HG02943 (cell line): Measurements from ENCODE around the gene FGF14.

ENCODE experiments used
- ATAC-seq: cut with Tn5 transposase; IDR thresholded peaks from one replicate; pipeline ENCODE4 v1.9.1; 2021; ENCODE audit warnings: mild to moderate bottlenecking, low read depth, moderate library complexity; ENCODE audit not compliant: unreplicated experiment

The FGF14 gene

DNA sequence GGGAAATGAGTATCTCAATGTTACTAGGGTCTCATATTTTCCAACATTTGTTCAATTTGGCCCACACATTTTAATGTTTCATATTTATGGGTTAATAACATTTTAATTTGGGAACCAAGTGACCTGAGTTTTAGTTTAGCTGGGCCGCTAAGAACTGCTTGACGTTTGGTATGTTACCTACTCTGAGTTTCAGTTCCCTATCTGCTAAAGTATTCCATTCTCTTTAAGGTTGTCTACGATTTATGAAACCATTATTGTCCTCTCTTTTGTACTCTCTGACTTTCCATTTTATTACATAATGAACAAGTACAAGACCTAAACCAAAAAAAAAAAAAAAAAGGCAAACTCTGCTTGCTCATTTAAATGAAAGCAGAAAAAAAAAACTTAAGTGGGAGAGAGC, 89.9 kb downstream of the FGF14 start:
- no peak for ATAC-seq

DNA sequence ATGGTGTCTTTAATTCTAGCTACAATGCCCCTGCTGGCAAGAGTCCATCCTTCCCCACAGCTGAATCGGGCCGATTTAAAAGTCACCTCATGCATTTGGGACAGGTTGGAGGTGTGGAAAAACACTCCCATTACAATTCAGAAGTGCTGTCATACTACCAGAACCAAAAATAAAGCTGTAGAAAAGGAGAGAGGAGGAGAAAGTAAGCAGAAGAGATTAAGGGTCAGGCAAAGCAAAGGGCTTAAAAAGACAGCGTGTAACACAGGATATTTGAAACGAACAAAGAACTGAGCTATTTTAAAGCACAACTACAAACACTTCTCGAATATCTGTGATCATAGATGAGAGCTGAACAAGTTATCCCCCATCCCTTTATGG, 90.4 kb downstream of the FGF14 start:
- no peak for ATAC-seq

DNA sequence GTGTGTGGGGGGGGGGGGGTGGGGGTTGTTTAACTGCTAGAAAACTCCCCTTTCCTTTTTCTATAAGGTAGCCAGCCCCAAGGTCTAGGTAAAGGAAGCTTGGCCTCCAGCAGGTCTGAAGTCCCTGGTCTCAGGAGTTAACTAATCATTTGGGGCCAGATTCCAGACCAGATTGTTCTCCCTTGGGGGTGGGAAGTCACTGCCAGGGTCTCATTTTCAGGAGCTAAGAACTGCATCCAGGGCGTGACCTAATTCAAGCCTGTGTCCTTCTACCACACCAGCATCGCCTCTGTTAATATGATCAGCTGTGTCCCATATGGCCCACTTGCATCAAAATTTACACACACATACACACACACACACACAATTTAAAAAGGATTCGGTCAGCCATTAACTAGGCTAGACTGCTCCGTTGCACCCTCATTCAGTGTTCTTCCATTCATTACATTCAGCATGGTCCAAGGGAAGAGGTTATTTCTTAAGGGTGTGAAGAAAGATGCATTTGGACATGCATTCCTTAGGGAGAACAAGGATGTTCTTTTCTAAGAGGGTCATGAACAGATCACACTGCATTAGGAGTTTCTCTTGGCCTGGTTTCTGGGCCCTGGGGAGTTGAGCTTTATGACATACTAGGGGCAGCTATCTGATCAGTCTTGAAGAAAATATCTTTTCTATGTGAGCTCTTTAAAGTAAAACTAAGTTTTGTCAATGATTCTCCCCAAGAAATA, 91.0 kb downstream of the FGF14 start:
- ATAC-seq = no peak

DNA sequence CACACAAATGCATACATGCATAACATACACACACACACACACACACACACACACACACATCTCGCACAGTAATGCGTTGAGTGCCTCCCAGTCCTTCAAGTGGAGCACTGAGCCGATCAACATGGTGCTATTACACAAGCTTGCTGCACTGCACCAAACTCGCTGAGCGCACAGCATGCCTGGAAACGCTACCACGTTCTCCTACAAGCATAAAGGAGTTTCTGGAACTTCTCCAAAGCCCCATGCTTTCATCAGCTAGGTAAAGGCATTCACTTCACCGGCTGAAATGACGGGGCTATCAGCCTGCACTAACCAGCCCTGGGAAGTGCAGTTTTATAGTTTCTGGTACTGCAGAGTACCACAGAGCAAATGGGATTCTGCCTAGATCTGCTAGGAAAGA, 92.7 kb downstream of the FGF14 start:
- no peak for ATAC-seq

DNA sequence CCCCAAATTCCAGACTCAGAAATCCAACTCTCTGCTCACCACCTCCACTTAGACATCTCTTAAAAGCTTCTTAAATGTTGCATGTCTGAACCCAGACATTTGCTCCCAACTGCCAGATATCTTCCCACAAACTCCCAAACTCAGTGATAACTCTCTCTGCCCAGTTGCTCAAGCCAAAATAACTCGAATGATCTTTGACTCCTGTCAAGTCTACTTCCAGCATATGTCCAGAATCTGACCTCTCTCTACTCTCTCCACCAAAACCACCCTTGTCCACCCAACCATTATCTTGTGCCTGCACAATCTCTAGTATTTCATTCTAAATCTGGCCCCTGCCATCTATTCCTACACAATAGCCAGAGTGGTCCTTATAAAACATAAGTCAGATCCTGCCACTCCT, 99.3 kb downstream of the FGF14 start:
- ATAC-seq = no peak

DNA sequence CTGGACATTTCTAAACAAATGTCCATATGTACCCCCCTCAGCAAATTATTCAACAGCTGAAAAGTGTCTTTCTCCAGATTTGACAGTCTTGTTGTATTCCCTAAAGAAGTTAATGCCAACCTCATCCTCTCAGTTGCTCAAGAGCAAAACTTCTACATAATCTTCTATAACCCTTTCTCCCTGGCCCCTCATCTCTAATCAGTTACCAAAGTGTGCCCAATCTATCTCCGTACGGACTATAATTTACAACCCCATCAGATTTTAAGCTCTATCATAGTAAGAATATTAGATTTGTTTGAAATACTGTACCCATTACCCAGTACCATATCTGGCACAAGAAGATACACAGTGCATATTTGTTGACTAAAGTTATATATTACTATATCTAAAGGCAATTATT, 101.5 kb downstream of the FGF14 start:
- no peak for ATAC-seq

DNA sequence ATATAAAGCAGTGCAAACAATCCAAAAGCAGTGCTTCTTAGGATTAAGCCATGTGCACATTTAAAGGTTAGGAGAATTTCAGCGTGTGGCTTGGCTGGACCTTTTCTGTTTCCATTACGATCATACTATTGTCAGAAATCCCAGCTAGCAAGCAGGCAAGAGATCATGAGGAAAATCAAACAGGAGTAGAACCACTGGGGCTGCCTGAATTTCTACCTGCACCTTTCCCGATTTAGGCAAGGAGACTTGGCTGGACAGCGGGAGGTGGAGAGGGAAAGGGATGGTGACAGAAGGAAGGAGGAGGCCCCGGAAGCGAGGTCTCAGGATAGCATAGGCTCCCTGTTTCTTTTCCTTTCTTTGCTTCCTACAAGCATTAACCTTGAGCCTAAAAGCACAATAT, 102.5 kb downstream of the FGF14 start:
- ATAC-seq = no peak

DNA sequence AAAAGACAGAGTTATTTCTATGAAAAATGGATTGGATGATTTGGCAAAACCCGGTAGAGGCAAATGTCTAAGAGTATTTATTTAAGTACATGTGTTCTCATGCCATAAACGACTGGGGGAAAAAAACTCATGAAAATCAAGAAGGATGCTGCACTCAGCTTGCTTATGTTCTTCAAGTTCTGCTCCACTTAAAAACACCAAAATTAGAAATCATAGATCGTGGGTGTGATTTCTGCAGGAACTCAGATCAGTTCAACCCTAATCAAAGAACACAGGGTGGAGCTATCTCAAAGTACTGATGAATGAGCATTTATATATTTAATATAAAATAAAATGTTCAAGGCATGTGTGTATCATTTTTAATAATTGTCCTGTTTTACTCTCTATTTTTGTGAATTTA, 103.8 kb downstream of the FGF14 start:
- ATAC-seq = no peak

DNA sequence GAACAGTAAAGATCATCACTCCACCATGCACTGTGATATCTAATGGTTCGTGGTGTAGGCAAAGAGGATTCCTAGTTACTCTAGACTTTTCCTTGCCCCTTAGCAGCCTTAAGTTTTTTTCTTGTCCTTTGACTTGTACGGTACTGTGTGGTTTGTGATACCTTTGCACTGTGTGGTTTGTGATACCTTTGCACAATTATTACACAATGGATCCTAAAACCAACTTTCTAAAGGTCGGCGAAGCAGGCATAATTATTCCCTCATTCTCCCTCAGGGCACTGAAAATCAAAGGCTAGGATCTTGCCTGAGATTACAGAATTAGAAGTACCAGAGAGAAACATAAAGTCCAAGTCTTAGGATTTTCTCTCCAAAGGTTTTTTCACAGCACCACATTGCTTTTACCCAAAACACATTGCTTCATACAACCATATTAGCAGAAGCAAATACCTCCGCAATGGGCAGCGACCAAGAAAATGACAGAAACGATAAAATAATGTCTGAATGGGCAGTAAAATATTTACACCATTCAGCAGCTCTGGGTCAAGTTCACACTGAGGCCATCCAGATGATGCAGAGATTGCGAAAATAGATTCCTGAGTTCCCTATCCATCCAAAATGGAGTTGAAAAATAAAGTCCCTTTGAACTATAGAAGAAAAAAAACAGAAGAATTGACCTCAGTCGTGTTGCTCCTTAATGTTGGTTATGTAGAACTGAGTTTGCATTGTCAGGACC, 106.4 kb downstream of the FGF14 start:
- ATAC-seq = no peak

DNA sequence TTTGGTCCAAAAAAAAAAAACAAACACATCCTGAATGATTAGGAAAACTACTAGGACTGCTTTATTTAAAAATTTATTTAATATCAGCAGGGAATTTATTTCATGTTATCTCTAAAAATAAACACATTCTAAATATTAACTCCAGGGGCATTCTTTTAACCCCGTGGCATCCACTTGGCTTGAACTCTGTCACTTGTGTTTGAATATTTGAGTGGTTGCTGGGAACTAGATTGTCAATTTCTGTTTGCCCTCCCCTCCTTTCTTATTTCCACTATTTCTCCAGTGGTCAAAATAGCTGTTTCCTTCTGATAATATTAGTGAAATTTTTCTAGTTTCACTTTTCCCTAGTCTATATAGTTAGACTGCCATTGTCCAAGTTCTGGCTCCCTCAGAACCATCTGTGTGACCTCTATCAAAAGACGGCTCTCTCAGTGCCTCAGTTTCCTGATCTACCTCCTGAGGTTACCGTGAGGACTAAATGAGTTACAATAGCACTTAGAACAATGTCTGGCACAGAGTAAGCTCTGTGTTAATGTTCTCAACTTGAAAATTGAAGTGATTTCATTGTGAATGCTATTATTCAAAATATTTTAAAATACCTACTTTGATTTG, 107.3 kb downstream of the FGF14 start:
- ATAC-seq = no peak

DNA sequence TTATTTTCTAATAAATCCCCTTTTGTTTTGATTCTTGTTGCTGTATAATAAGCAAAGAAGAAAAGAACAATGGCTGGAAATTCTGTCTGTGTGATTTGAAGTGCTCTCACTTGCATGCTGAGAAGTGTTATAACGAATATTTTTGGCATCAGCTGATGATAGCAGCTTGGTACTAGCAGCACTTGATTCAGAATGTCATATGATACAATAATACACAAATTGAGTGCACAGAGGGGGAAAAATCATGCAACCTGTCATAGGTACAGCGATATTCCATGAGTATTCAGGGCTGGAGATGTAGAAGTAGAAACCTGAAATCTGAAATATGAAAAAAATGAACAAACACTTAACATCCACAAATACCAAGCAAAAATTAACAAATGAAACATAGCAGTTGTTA, 108.1 kb downstream of the FGF14 start:
- ATAC-seq = no peak

DNA sequence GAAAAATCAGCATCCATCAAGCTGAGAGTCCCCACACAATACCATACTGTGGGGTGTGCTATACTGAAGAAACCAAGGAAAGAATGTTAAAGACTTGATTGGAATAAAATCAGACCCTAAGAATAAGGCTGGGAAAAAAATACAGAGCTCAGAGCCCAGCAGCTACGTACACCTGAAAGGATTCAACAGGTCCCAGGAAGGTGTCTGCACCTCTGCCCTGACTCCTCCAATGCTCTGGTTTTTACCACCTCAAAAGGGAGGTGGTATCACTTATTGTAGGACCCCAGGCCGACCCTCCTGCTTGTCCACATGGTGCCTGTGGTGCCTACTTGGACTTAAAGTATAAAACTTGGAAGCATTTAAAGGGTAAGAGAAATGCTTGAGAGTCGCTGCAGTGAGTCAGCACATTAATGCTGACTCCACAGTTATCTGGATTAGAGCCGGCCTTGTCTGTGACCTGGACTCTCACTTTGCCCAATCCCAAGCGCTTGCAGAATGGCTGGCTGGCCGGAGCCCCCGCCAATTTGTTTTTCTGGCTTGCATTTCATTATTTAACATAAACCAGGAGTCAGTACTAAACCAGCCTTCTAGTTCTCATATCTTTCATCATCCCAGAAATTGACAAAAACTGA, 110.1 kb downstream of the FGF14 start:
- ATAC-seq = no peak

DNA sequence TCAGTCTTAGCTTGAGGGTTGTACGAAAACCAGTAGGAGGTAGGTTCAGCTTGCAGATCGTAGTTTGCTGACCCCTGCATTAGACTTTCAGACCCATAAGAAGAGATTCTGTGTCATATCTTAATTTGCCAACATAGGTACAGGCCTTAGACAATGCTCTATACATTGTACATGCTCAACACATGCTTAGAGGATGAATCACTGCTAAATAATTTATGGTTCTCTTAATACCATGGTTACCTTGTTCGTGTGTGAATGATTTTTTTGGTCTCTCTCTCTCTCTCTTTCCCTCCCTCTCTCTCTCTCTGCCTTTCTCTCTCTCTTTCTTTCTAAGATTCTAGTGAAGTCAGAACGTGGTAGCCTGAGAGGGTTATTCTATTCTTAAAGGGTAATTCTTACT, 112.2 kb downstream of the FGF14 start:
- ATAC-seq = no peak

DNA sequence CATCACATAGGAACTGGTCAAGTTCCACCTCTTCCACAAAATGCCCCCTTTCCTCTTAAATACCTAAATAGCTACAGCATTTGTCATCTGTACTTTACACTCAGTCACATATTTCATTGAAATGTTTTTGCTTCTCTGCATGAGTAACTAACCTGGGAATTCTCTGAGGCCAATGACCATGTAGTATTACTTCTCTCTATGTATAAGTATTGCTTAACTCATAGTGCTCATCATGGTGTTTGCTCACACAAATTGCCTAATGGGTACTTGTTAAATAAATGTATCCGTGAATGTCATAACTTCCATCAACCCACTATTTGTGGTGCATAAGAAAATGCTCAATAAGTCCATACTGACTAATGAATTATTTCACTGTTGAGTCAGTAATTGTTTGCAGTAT, 115.5 kb downstream of the FGF14 start:
- ATAC-seq = no peak

DNA sequence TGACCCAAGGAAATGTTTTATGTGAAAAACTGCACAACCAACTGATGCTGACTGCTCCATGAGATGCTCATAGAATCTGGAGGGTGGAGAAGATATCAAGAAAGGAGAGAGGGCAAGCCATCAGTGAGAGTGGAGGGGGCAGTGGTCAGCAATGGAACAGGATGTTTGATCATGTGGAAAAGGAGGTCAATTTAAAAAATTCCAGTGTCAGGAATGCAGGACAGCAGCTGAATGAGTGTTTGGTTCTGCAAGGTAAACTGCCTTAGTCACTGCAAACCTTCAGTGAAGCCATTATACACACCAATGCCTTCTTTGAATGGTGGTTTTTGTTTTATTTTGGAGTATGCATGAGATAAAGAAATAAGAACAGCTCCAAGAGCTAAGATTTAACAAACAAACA, 121.5 kb downstream of the FGF14 start:
- ATAC-seq = no peak

DNA sequence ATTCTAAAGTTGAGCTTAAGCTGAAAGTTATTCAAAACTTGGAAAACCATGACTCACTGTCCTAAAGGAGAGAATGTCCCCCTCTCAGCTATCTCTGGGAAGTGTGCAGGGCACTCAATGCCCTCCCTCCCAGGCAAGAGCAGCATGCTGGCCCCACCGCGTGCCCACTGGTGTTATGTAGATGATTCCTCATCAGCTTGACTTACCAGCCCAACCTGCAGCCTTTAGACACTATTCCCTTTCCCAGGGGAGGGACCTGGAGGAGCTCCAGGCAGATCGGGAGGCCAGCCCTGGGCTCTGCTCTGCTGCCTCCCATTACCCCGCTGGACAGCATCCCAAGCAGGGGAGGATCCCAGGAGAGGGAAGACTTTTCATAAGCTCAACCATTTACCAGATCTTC, 124.6 kb downstream of the FGF14 start:
- ATAC-seq = no peak

DNA sequence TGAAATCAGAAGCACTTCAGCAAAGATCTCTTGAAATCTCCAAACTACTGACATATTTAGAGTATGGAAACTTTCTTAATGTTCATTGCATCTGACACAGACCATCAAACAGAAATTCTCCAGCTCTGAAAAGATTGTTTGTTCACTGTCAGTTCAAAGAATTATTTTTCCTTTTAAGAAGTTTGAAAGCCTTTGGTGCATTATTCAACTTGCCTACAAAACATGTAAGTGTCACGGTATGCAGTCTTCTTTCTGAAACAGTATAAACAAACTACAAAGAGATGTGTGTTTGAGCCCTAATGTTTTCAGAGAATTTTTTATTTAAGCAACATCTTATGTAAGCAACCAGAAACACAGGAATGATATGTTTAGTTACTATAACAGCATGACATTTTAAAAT, 125.4 kb downstream of the FGF14 start:
- ATAC-seq = no peak

DNA sequence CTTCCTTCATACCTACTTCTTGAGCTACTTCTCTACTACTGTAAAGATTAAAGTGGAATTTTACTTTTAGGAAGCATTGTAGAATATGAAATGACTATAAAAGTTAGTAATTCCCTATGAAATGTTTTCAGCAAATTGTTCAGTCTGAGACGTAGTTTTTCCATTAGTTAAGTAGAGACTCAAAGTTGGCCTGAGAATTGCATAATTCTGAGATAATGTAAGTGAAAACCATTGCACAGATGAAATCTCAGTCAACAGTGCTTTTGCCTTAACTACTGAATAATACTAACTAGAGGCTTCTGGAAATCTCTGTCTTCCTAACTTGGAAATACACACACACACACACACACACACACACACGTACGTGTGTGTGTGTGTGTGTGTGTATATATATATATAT, 125.9 kb downstream of the FGF14 start:
- no peak for ATAC-seq

DNA sequence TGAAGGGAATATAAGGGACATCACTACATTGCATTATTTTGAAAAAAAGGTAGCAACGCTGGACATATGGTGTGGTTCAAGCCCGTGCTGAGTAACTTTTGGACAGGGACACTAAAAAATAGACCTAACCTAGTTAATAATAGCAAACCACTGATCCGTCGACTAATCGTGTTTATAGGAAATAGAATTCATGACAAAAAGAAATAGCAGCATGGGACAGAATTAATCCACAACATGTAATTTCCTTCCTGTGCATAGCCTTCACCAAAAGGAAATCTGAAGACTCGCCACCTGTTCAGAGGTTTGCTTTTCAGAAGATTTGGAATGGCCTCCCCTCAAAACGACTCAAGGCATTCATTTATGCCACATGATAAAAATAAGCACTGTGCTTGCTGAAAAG, 128.7 kb downstream of the FGF14 start:
- ATAC-seq = no peak

DNA sequence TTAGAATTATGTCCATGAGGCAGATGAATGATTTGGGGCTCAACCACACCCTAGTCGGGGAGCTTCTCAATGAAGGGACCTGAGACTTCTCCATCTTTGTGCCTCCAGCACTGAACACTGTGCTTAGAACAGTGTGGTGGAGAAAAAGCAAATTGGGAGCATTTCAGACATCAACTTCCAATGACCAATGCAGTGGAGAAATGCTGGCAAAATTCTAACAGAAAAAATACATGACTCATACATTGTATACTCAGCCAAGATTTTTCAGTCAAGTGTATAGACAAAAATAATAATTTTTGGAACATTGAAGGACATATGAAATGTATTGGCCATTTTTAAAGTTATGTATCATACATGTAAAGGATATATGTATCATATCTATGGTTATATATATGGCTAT, 134.7 kb downstream of the FGF14 start:
- no peak for ATAC-seq

DNA sequence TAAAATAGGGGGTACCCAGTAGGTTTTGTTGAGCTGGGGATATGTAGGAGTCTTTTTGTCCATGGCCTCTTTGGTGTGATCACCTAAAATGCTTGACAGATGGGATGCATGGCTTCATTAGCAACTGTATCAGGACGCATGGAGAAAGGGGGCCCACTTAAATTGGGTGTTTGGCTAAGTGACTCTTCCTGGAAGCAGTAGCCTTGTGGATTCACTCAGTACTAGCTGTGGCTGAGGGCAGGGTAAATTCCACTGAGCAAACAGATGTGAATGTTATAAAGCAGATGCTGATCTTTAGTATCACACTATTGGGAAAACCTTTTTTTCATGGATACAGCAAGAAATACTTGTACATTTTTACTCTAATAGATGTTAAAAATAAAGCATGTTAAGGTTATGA, 140.0 kb downstream of the FGF14 start:
- ATAC-seq = no peak

DNA sequence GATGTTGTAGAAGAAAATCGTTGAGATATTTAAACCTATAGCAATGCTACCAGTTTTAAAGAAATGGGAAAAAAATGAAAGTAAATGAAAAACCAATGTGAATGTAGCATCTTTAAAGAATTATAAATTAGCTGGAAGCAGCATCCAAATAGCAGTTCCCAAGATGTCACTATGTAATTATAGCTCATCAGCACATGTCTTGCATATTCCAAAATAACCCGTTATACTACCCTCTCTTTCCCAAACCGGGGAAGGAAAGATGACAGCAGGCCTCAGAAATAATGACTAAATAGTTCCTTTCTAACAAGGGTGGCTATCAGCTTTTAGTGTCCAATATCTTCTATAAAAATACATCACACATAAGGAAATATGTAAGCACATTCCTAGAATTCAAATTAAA, 140.5 kb downstream of the FGF14 start:
- no peak for ATAC-seq
